DMS153 treated with DMSO at 0.1 percent for 48 hours (cell line): ENCODE results near the gene FKBP3.

ENCODE experiments used
- DNase-seq: peaks from one replicate; lab custom pipeline; 2025; ENCODE audit not compliant: unreplicated experiment; lab: John Stamatoyannopoulos, UW

Gene FKBP3

DNA sequence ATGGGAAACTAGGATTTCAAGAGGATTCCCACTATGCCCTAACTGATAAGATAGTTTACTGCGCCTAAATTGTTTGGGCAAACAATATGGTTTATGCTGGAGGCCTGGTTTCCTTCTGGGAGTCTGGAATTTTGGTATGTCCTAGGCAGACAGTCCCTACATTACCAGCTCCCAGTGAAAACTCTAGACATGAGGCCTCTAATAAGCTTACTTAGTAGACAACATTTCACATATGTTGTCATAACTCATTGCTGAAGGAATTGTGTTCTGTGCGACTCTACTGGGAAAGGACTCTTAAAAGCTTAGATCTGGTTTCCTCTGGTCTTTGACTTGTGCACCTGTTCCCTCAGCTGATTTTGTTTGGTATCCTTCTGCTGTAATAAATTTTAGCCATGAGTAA, 68.3 kb downstream of the FKBP3 start:
- DNase-seq: no peak
